ENCODE data around the gene THNSL1. TPM values are rescaled to one million over a fixed set of nuclear protein-coding genes. Genes with fewer than 3 reads are reported as not detected.
A peak's percentile ranks its signal among the peaks of the same experiment; 100 is the strongest.

THNSL1 gene
- total RNA-seq, 2 experiments from 2014 or later: 9.9 to 10.0 TPM

DNA sequence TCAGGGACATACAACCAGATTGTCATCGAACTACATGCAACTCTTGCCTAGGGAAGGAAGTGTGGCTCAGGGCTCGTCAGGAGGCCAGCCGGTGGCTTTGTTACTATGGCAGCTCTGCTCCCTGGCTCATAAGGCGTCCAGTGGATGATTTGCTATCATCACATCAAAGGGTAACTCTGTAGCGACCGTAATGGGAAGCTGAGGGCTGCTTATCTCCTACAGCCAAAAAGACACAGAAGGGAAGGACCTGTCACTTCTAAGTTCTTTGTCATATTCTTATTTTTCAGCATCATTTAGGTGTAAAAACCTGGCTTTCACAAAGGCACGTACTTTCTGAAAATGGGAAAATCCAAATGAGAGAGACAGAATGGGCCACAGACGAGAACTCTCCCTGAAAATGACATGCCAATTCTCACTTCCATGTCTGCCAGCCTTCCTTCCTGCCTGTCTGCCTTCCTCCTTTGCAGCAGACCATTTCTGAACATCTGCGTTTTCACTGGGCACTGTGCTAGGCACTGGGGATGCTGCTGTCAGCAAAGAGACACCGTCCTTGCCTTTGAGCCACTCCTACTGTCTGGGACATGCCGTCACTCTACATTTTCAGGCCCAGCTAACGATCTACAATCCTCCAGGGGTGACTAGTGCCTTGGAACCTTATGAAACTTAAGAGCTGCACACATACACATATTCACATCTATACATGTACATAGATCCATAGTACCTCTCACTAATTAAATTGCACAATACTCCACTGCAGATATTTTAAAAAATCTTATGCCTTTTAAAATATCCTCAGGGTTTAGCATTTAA is 27.4 kb upstream of the THNSL1 start:
- DNase-seq: no peak
- intact Hi-C loops (cut with micrococcal nuclease): no loop called here
- H3K4me3 Mint-ChIP-seq: no peak overlapping the region
- H3K9me3 Mint-ChIP-seq: no peaks in the 10 kb centered on the region
- CTCF ChIA-PET: interaction anchor here (1.0 to 1.6 kb wide), 3 partner anchors 14 to 371 kb away, joined by 3 to 6 read pairs (median 4); no protein-coding TSS in a partner anchor
- TF ChIP-seq, protein P1, sequence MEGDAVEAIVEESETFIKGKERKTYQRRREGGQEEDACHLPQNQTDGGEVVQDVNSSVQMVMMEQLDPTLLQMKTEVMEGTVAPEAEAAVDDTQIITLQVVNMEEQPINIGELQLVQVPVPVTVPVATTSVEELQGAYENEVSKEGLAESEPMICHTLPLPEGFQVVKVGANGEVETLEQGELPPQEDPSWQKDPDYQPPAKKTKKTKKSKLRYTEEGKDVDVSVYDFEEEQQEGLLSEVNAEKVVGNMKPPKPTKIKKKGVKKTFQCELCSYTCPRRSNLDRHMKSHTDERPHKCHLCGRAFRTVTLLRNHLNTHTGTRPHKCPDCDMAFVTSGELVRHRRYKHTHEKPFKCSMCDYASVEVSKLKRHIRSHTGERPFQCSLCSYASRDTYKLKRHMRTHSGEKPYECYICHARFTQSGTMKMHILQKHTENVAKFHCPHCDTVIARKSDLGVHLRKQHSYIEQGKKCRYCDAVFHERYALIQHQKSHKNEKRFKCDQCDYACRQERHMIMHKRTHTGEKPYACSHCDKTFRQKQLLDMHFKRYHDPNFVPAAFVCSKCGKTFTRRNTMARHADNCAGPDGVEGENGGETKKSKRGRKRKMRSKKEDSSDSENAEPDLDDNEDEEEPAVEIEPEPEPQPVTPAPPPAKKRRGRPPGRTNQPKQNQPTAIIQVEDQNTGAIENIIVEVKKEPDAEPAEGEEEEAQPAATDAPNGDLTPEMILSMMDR (IDR thresholded peaks at IDR 0.05): no peak
- H3K36me3 Mint-ChIP-seq (ENCODE audit: low read depth): no peaks in the 10 kb centered on the region
- POLR2A ChIA-PET: no interaction called here
- H3K27me3 Mint-ChIP-seq: no peaks in the 10 kb centered on the region
- ATAC-seq: no peak
- H3K27ac Mint-ChIP-seq: no peak overlapping the region
- H3K4me1 Mint-ChIP-seq (ENCODE audit: low read depth): no peaks in the 10 kb centered on the region

DNA sequence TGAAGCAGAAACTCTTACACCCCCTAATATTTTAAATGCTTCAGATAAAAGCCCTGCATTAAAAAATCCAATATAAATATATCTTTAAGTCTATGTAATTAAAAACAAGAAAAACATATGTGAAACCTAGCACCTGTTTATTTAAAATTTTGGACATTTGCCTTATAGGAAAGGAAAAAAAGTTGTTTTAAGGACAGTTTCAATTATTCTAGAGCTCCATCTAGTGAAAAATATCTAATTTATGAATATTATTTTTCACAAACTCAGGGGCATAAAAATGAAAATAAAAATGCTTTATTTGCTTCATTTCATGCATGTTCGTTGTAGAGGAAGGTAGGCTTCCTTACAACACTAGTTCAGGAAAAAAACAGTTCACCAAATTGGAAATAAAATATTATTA is 26.5 kb upstream of the THNSL1 start:
- TF ChIP-seq, protein P1 (IDR thresholded peaks at IDR 0.05): peak; percentile 38
- no peak overlapping the region for H3K4me3 Mint-ChIP-seq
- intact Hi-C loops (cut with micrococcal nuclease): loop anchor here (2.0 kb wide), 1 partner anchor 347 kb away; no protein-coding TSS in a partner anchor
- DNase-seq (no peak), ATAC-seq (no peak)
- ChIA-PET CTCF (interaction anchor here (0.7 to 1.6 kb wide), 6 partner anchors 9 to 372 kb away, joined by 3 to 6 read pairs (median 4); no protein-coding TSS in a partner anchor), POLR2A (no interaction called here)
- H3K27me3 Mint-ChIP-seq: no peaks in the 10 kb centered on the region
- H3K4me1 Mint-ChIP-seq (ENCODE audit: low read depth): no peaks in the 10 kb centered on the region
- H3K27ac Mint-ChIP-seq: no peak overlapping the region
- no peaks in the 10 kb centered on the region for H3K9me3 Mint-ChIP-seq
- no peaks in the 10 kb centered on the region for H3K36me3 Mint-ChIP-seq (ENCODE audit: low read depth)

DNA sequence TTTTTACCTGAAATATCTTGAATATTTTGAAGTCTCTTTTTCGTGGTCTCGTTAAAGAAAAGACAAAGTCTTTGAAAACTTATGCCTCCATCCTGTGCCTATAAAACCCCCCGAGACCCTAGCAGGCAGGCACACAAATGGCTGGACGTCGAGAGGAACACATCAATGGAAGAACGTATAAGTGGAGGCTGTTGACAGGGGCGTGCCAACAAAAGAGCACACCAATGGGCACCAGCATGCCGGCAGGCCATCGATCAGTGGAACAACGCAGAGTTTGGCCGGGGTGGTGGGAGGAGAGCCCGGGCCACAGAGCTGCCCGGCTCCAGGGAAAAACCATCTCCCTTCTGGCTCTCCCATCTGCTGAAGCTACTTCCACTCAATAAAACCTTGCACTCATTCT is 25.1 kb upstream of the THNSL1 start:
- H3K36me3 Mint-ChIP-seq (ENCODE audit: low read depth): no peaks in the 10 kb centered on the region
- intact Hi-C loops (cut with micrococcal nuclease): loop anchor here (2.0 kb wide), 1 partner anchor 348 kb away; no protein-coding TSS in a partner anchor
- H3K27me3 Mint-ChIP-seq: no peaks in the 10 kb centered on the region
- TF ChIP-seq, protein P1 (IDR thresholded peaks at IDR 0.05): no peak
- POLR2A ChIA-PET: no interaction called here
- CTCF ChIA-PET: interaction anchor here (1.0 kb wide), 1 partner anchor 473 kb away, joined by 3 read pairs; no protein-coding TSS in a partner anchor
- no peak for ATAC-seq
- no peak overlapping the region for H3K27ac Mint-ChIP-seq
- no peak overlapping the region for H3K4me3 Mint-ChIP-seq
- no peaks in the 10 kb centered on the region for H3K9me3 Mint-ChIP-seq
- H3K4me1 Mint-ChIP-seq (ENCODE audit: low read depth): no peaks in the 10 kb centered on the region
- DNase-seq: no peak

DNA sequence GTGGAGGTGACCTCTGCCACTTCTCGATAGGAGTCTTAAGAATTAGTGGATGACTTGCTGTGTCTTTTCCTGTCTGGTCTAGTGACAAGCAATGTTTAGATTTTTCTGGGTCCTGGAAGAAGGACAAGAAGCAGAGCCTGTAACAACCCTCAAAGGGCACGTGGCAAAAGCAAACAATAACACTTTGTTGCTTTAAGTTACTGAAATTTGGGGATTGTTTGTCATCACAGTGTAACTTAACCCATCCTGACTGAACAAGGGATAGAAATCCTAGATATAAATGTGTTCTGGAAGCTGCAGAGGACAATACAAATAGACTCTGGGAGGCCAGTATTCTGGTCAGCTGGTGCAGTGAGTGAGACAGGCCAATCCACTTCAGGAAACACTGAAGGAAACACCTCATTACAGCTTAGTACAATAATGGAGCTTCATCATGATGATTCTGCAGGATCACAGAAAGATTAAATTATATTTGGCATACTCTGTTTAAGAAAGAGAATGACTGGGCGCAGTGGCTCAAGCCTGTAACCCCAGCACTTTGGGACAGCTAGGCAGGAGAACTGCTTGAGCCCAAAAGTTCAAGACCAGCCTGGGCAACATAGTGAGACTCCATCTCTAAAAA is 23.8 kb upstream of the THNSL1 start:
- no peak for DNase-seq
- no peaks in the 10 kb centered on the region for H3K36me3 Mint-ChIP-seq (ENCODE audit: low read depth)
- TF ChIP-seq, protein P1 (IDR thresholded peaks at IDR 0.05): no peak
- no peak overlapping the region for H3K4me3 Mint-ChIP-seq
- no peak for ATAC-seq
- POLR2A ChIA-PET: no interaction called here
- no peaks in the 10 kb centered on the region for H3K27me3 Mint-ChIP-seq
- no peak overlapping the region for H3K27ac Mint-ChIP-seq
- no peaks in the 10 kb centered on the region for H3K4me1 Mint-ChIP-seq (ENCODE audit: low read depth)
- no peaks in the 10 kb centered on the region for H3K9me3 Mint-ChIP-seq
- intact Hi-C loops (cut with micrococcal nuclease): no loop called here
- CTCF ChIA-PET: no interaction called here
